ENCODE measurements around the gene SRRM4.

Gene SRRM4

DNA sequence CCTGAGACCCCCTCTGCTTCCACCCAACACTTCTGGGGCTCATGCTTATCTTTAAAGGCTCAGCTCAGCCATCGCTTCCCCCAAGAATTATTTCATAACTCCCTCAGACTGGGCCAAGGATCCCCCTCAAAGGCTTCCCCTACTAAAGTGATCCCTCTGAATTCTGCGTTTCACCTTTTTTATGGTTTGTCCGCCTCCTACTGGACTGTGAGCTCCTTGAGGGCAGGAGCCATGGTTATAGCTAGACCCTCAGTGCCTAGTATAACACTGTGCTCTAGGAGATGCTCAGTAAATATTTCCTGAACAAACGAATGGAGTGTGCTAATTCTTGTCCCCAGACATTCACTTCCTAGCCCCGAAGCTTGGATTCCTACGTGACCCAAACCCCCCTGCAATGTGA lies 20.5 kb upstream of the SRRM4 start:
- Histone ChIP-seq H3K4me1 (no peaks in the 10 kb centered on the region), H3K27me3 (no peaks in the 10 kb centered on the region), H3K27ac (no peak overlapping the region), H3K4me3 (no peak overlapping the region), H3K9me3 (no peaks in the 10 kb centered on the region), H3K36me3 (no peaks in the 10 kb centered on the region)
- intact Hi-C loops (cut with DNase I; ENCODE audit: low total_unique reads): no loop called here
- TF ChIP-seq, protein P1, sequence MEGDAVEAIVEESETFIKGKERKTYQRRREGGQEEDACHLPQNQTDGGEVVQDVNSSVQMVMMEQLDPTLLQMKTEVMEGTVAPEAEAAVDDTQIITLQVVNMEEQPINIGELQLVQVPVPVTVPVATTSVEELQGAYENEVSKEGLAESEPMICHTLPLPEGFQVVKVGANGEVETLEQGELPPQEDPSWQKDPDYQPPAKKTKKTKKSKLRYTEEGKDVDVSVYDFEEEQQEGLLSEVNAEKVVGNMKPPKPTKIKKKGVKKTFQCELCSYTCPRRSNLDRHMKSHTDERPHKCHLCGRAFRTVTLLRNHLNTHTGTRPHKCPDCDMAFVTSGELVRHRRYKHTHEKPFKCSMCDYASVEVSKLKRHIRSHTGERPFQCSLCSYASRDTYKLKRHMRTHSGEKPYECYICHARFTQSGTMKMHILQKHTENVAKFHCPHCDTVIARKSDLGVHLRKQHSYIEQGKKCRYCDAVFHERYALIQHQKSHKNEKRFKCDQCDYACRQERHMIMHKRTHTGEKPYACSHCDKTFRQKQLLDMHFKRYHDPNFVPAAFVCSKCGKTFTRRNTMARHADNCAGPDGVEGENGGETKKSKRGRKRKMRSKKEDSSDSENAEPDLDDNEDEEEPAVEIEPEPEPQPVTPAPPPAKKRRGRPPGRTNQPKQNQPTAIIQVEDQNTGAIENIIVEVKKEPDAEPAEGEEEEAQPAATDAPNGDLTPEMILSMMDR (IDR thresholded peaks at IDR 0.05): no peak
- no peak for DNase-seq

DNA sequence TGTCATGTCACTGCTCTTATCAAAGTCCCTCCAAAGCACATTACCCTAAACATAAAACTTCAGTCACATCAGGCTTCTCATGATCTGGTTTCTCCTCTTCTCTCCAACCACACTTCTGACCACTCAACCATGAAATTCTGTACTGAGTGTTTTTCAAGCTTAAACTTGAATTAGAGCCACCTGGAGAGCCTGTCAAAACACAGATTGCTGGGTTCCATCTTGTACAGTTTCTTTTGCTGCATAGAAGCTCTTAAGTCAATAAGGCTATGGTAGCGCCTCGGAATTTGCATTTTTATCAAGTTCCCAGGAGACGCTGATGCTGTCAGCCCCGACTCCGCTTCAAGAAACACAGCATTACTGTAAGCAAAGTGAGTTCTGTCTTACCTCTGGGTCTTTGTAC lies 16.4 kb upstream of the SRRM4 start:
- Histone ChIP-seq H3K4me3 (no peak overlapping the region), H3K9me3 (no peaks in the 10 kb centered on the region), H3K27me3 (no peaks in the 10 kb centered on the region), H3K4me1 (no peaks in the 10 kb centered on the region), H3K27ac (no peak overlapping the region), H3K36me3 (no peaks in the 10 kb centered on the region)
- TF ChIP-seq, protein P1 (IDR thresholded peaks at IDR 0.05): no peak
- no peak for DNase-seq
- intact Hi-C loops (cut with DNase I; ENCODE audit: low total_unique reads): no loop called here

DNA sequence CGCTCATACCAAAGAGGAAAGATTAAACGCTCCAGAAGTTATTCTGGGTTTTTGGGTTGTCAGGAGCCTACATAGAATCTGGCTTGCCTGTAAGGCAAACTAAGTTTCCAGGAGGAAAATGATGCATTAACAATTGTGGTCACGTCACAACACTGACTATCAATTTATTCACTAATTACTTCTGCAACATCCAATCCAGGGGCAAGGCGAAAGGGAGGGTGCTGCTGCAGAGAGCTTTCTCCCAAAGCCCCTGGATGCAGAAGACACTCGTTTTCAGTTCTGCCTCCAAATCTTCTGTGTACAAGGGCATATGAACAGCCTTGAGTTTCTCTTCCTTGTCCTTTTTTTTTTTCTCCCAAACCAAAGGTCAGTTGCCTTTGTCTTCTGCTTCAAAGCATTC lies 10.5 kb upstream of the SRRM4 start:
- no peak overlapping the region for H3K27ac ChIP-seq
- DNase-seq: no peak
- H3K36me3 ChIP-seq: no peaks in the 10 kb centered on the region
- H3K9me3 ChIP-seq: no peaks in the 10 kb centered on the region
- no peaks in the 10 kb centered on the region for H3K27me3 ChIP-seq
- intact Hi-C loops (cut with DNase I; ENCODE audit: low total_unique reads): no loop called here
- TF ChIP-seq, protein P1 (IDR thresholded peaks at IDR 0.05): no peak
- H3K4me1 ChIP-seq: no peaks in the 10 kb centered on the region
- H3K4me3 ChIP-seq: no peak overlapping the region

DNA sequence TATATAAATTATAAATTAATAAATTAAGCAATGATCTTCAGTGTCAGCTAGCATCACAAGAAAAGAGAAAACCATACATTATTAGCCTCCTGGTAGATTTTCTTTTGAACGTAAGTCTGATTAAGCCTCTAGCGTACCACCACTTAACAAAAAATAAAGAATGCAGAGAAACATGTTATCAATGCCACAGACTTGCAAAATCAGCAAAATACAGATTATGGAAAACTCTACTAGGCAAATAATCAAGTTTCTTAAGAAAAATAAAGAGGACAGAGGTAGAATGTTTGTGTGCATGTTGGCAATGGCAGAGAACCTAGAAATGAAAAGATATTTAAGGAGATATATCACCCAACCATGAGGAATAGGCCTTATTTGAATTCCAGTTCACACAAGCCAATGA lies 8.4 kb upstream of the SRRM4 start:
- H3K36me3 ChIP-seq: no peaks in the 10 kb centered on the region
- no peaks in the 10 kb centered on the region for H3K4me1 ChIP-seq
- H3K27me3 ChIP-seq: no peaks in the 10 kb centered on the region
- no peak overlapping the region for H3K27ac ChIP-seq
- H3K4me3 ChIP-seq: no peak overlapping the region
- H3K9me3 ChIP-seq: no peaks in the 10 kb centered on the region
- DNase-seq: no peak
- TF ChIP-seq, protein P1 (IDR thresholded peaks at IDR 0.05): no peak
- intact Hi-C loops (cut with DNase I; ENCODE audit: low total_unique reads): no loop called here

DNA sequence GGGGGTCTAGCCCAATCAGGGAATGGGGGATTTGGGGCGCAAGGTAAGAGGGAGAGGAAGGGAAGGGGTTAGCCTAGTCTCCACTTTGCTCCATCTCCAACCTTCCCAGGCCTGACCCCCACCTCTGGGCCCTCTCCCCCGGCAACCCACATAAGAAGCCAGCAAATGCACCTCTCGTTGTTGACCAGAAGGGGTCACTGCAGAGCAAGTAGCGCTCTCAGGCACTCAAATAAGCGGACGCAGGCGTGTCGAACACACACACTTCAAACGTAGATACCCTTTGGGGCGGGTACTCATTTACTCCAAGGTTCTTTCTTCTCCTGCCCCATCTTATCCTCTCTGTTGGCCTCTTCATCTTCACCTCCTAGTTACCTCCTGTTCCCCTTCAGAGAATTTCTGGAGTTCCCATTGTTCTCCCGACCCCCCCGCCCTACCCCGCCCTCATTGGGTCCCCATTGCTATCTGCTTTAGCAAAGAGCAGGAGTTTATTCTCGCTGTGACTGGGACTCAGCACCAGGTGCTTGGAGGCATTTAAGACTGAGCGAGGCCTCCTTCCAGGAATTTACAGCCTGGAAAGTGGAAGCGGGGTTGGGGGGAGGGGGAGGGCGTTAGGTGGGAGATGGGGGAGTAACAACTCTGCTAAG lies 1.5 kb upstream of the SRRM4 start:
- Histone ChIP-seq H3K27ac (no peak overlapping the region), H3K4me3 (no peak overlapping the region), H3K9me3 (no peaks in the 10 kb centered on the region), H3K27me3 (peaks cover 0 to 39% of the 10 kb centered on the region in 2 donors), H3K36me3 (no peaks in the 10 kb centered on the region), H3K4me1 (peaks cover 0 to 17% (median 9%) of the 10 kb centered on the region in 4 donors)
- DNase-seq: no peak
- TF ChIP-seq, protein P1 (IDR thresholded peaks at IDR 0.05): peak; percentile 40 to 54
- intact Hi-C loops (cut with DNase I; ENCODE audit: low total_unique reads): loop anchor here (10.0 kb wide), 1 partner anchor 435 kb away; no protein-coding TSS in a partner anchor

Data from tibial artery (tissue), 4 donors.